ENCODE measurements around the gene OR2B2.

OR2B2 gene

GRCh38 chr6:27866357-27867050 is 45.7 kb downstream of the OR2B2 start:
- peak; percentile 28 for DNase-seq

- no peak for DNase-seq
These were observed 46.3 kb downstream of the OR2B2 start for GRCh38 chr6:27865850-27866356.

GRCh38 chr6:27864906-27865849 is 47.0 kb downstream of the OR2B2 start:
- peak; percentile 86 for DNase-seq

GRCh38 chr6:27863962-27864905 is 48.0 kb downstream of the OR2B2 start:
- DNase-seq: no peak

DNA sequence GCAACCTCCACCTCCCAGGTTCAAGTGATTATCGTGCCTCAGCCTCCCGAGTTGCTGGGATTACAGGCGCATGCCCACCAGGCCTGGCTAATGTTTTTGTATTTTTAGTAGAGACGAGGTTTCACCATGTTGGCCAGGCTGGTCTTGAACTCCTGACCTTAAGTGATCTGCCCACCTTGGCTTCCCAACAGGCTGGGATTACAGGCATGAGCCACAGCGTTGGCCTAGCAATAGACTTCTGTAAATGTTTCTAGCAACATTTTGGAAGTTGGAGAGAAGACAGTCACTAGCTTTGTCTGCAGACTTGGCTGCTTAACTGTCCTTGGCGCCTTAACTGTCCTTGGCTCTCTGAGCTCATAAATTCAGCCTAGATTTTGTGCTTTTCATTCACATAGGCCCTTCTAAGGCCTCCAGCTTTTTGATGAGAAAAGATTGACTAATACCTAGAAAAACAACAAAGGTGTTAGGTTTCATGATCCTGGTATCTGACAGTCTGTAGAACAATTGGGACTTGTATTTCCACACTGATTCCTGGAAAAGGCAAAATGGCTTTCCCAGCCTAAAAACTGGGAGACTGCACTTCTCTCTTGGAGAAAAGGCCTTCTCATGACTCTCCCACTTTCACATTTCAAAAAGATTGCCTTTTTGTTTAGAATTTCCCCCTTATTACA is 49.7 kb downstream of the OR2B2 start:
- no peak for DNase-seq

DNA sequence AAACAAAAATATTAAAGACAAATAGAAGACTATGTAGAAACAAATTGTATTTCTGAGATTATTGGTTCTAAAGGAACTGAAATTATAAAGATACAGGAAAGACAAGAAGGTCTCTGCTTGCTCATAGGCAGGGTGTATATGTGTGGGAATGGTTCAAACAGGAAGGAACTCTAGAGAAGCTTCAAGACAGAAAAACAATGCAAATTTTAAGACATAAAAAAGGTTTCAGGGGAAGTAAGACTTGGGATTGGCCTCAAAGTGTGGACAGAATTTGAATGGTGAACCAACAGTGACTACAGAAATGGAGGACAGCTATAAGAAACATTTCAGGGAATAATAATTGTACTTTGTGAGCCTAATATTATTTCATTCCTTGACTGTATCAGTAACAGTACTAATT is 50.3 kb downstream of the OR2B2 start:
- DNase-seq: no peak

DNA sequence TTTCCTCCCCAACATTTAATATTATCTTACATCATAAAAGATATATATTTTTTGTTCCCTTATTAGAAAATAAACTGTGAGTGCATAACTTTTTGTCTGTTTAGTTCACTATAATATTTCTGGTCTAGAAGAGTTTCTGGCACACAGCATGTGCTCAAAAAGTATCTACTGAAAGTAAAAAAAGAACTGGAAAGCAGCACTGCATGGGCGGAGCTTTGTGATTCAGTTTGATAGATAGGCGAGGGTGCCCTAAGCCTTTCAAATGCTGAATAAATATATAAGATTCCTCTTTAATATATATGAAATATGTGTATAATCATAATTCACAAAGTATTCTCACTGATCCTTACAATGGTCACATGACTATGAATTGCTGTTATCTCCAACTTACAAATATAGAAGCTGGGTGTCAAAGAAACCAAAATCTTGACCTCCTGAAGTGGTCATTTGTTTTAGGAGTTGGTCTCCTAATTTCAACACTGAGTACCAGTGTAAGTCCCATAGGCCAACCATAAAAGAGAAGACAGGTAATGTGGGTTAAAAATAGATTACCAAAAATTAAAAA is 50.8 kb downstream of the OR2B2 start:
- DNase-seq: no peak

All from RPMI8226 (cell line).